Dermis lymphatic vessel endothelial cell (primary cell): ENCODE data around the gene CXCL12. TPM values are rescaled to one million over a fixed set of nuclear protein-coding genes. Genes with fewer than 3 reads are reported as not detected.

Experiments used
- total RNA-seq: library from RNA; depleted of rRNA; stranded (reverse); fragments of >200 nt; gene quantifications from 2 replicates; pipeline ENCODE4 v1.2.1, GENCODE V29; 2014

CXCL12 gene
- 1.4 and 1.6 TPM in 2 replicates for total RNA-seq

DNA sequence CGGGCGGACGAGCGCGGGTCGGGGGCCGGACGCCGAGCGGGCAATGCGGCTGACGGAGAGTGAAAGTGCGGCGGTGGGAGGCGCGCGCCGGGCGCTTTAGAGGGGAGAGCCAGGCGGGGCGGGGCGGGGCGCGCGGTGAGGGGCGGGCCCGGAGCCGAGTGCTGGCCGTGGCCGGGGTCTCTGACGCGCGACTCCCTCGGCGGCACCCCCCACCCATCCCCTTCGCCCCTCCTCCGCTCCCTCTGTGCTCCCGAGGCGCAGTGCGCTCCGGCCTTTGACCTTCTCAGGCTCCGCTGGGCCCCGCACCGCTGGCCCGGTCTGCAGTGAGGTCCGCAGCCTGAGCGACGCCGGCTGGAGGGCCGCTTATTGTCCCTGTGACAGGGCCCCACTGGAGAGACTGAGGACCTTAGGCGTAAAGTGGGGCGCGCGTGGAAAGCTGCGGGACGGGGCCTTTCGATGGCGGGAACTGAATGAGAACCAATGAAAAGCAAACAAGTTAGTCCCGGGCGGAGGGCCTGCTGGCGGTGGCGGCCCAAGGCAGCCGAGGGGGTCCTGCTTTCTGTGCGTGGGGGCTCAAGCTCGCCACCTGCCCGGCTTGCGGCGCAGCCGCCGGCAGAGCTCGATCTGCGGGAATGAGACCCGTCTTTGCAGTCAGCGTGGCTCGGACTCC lies at the start of gene CXCL12:
Gene CXCL12, minus strand, starts transcription at position 72 of the 670 bp plus-strand sequence. CDS start 92 bp downstream, outside the sequence.

